H9 (cell line): Measurements from ENCODE around the gene PTPN7. TPM values are rescaled to one million over a fixed set of nuclear protein-coding genes. Genes with fewer than 3 reads are reported as not detected.

Experiments
- DNase-seq: peaks from one replicate; pipeline ENCODE4 v3.0.0-alpha.2; 2017
- H2AFZ ChIP-seq: one replicate; pipeline ENCODE4 v1.6.1; 2013; ENCODE audit warnings: mild to moderate bottlenecking, low read length, control low read depth, moderate library complexity
- H2AK5ac ChIP-seq: 2 replicates; pipeline ENCODE4 v1.6.1; 2013; ENCODE audit warnings: low read length, control low read depth, mixed read lengths; ENCODE audit not compliant: insufficient read length
- H2BK120ac ChIP-seq: one replicate; pipeline ENCODE4 v1.6.1; 2013; ENCODE audit warnings: low read depth, mild to moderate bottlenecking, low read length, control low read depth, inconsistent platforms; ENCODE audit not compliant: poor library complexity, severe bottlenecking
- H2BK12ac ChIP-seq: 2 replicates; pipeline ENCODE4 v1.6.1; 2013; ENCODE audit warnings: low read length, control low read depth, mixed read lengths, low read depth; ENCODE audit not compliant: insufficient read length
- H2BK15ac ChIP-seq: 2 replicates; pipeline ENCODE4 v1.6.1; 2013; ENCODE audit warnings: low read depth, low read length, control low read depth
- H2BK20ac ChIP-seq: one replicate; pipeline ENCODE4 v1.6.1; 2013; ENCODE audit warnings: low read depth, mild to moderate bottlenecking, low read length, control low read depth, inconsistent platforms; ENCODE audit not compliant: poor library complexity, severe bottlenecking
- H2BK5ac ChIP-seq: 2 replicates; pipeline ENCODE4 v1.6.1; 2013; ENCODE audit warnings: low read length, control low read depth, mixed read lengths; ENCODE audit not compliant: insufficient read length
- H3K14ac ChIP-seq: 2 replicates; pipeline ENCODE4 v1.6.1; 2013; ENCODE audit warnings: low read length, control low read depth; ENCODE audit not compliant: insufficient read depth
- H3K18ac ChIP-seq: 2 replicates; pipeline ENCODE4 v1.6.1; 2013; ENCODE audit warnings: low read depth, mild to moderate bottlenecking, mixed read lengths, low read length, control low read depth; ENCODE audit not compliant: insufficient read length
- H3K23ac ChIP-seq: 2 replicates; pipeline ENCODE4 v1.6.1; 2013; ENCODE audit warnings: low read length, control low read depth, mixed read lengths, low read depth; ENCODE audit not compliant: insufficient read length
- H3K23me2 ChIP-seq: 2 replicates; pipeline ENCODE4 v1.6.1; 2013; ENCODE audit warnings: low read depth, mild to moderate bottlenecking, mixed read lengths, low read length, control low read depth; ENCODE audit not compliant: insufficient read length, poor library complexity, severe bottlenecking
- H3K27ac ChIP-seq: 2 replicates; pipeline ENCODE4 v1.5.1; 2013; ENCODE audit warnings: low read length, control low read depth, mixed read lengths, low read depth; ENCODE audit not compliant: insufficient read length
- H3K27me3 ChIP-seq: 2 replicates; pipeline ENCODE4 v1.6.1; 2013; ENCODE audit warnings: low read length, control low read depth, inconsistent platforms; ENCODE audit not compliant: insufficient read depth
- H3K4ac ChIP-seq: 2 replicates; pipeline ENCODE4 v1.6.1; 2013; ENCODE audit warnings: low read depth, mild to moderate bottlenecking, control low read depth, inconsistent platforms, low read length, moderate library complexity
- H3K4me1 ChIP-seq: 2 replicates; pipeline ENCODE4 v1.6.1; 2013; ENCODE audit warnings: low read length, control low read depth, inconsistent platforms; ENCODE audit not compliant: insufficient read depth
- H3K4me2 ChIP-seq: 2 replicates; pipeline ENCODE4 v1.6.1; 2013; ENCODE audit warnings: low read length, control low read depth, mixed read lengths; ENCODE audit not compliant: insufficient read length, insufficient read depth
- H3K56ac ChIP-seq: 2 replicates; pipeline ENCODE4 v1.6.1; 2013; ENCODE audit warnings: low read depth, mild to moderate bottlenecking, mixed read lengths, low read length, control low read depth; ENCODE audit not compliant: insufficient read length
- H3K79me1 ChIP-seq: 2 replicates; pipeline ENCODE4 v1.6.1; 2013; ENCODE audit warnings: low read depth, mild to moderate bottlenecking, moderate library complexity, low read length, control low read depth, inconsistent platforms; ENCODE audit not compliant: insufficient read depth, poor library complexity, severe bottlenecking
- H3K79me2 ChIP-seq: 2 replicates; pipeline ENCODE4 v1.6.1; 2013; ENCODE audit warnings: low read length, control low read depth, inconsistent platforms; ENCODE audit not compliant: insufficient read depth
- H3K9ac ChIP-seq: 2 replicates; pipeline ENCODE4 v1.6.1; 2013; ENCODE audit warnings: low read length, control low read depth, mixed read lengths; ENCODE audit not compliant: insufficient read length; ENCODE audit errors: extremely low read depth
- H3K9me3 ChIP-seq: one replicate; pipeline ENCODE4 v1.6.1; 2013; ENCODE audit warnings: low read depth, low read length, inconsistent platforms; ENCODE audit not compliant: control insufficient read depth
- H3T11ph ChIP-seq: one replicate; pipeline ENCODE4 v1.6.1; 2013; ENCODE audit warnings: mild to moderate bottlenecking, low read length, control low read depth, inconsistent platforms
- H4K20me1 ChIP-seq: one replicate; pipeline ENCODE4 v1.6.1; 2013; ENCODE audit not compliant: control insufficient read depth, insufficient read length, insufficient read depth
- H4K5ac ChIP-seq: 2 replicates; pipeline ENCODE4 v1.6.1; 2013; ENCODE audit warnings: low read depth, mild to moderate bottlenecking, mixed read lengths, low read length, control low read depth; ENCODE audit not compliant: insufficient read length
- H4K8ac ChIP-seq: replicated peaks from 2 replicates; pipeline ENCODE4 v1.6.1; 2013; ENCODE audit warnings: low read length, control low read depth, mixed read lengths, low read depth; ENCODE audit not compliant: insufficient read length
- H4K91ac ChIP-seq: 2 replicates; pipeline ENCODE4 v1.6.1; 2013; ENCODE audit warnings: low read depth, mild to moderate bottlenecking, moderate library complexity, mixed read lengths, low read length, control low read depth; ENCODE audit not compliant: insufficient read length
- H3K27ac Mint-ChIP-seq, 3 experiments: 2 replicates in 2 of 3; 3 replicates in 1 of 3; pipeline ENCODE4 v1.8.0; 2020 to 2021; ENCODE audit warnings: mixed read lengths in 3 of 3, mild to moderate bottlenecking in 1 of 3, moderate library complexity in 1 of 3
- H3K27me3 Mint-ChIP-seq: 2 replicates; pipeline ENCODE4 v1.8.0; 2021; ENCODE audit warnings: low read depth, mild to moderate bottlenecking, moderate library complexity, mixed read lengths
- H3K36me3 Mint-ChIP-seq, 3 experiments: 2 replicates in 2 of 3; 3 replicates in 1 of 3; pipeline ENCODE4 v1.8.0; 2020 to 2021; ENCODE audit warnings: low read depth in 3 of 3, mixed read lengths in 3 of 3; ENCODE audit not compliant: insufficient read depth in 1 of 3
- H3K4me1 Mint-ChIP-seq, 2 experiments: 2 replicates each; pipeline ENCODE4 v1.8.0; 2020; ENCODE audit warnings: mixed read lengths in 2 of 2
- H3K4me3 Mint-ChIP-seq, 2 experiments: 2 replicates in 1 of 2; 3 replicates in 1 of 2; pipeline ENCODE4 v1.8.0; 2020 to 2021; ENCODE audit warnings: mild to moderate bottlenecking in 2 of 2, mixed read lengths in 2 of 2, moderate library complexity in 1 of 2
- H3K9me3 Mint-ChIP-seq, 2 experiments: 2 replicates in 1 of 2; 3 replicates in 1 of 2; pipeline ENCODE4 v1.8.0; 2020; ENCODE audit warnings: mild to moderate bottlenecking in 2 of 2, mixed read lengths in 2 of 2, moderate library complexity in 1 of 2
- CTCF ChIP-seq: fragments of 200-600 bp; sonication (generic); conservative IDR thresholded peaks from 3 replicates; pipeline ENCODE4 v1.8.0; 2021; ENCODE audit warnings: antibody characterized with exemption, mild to moderate bottlenecking
- WGBS: extraction: QIAGEN DNeasy Blood & Tissue Kit; methylation state at CpG from one replicate; pipeline ENCODE4 v1.1.7; 2013; ENCODE audit warnings: missing lambda C conversion rate, low lambda C conversion rate, mixed read lengths; ENCODE audit not compliant: insufficient read length; ENCODE audit errors: extremely low coverage; 5-methylcytosine and 5-hydroxymethylcytosine counted together
- total RNA-seq: library from RNA; stranded (reverse); gene quantifications from 2 replicates; pipeline ENCODE4 v1.2.1, GENCODE V29; 2021

The PTPN7 gene
- total RNA-seq, 1 experiment from 2014 or later = 0.72 TPM

DNA sequence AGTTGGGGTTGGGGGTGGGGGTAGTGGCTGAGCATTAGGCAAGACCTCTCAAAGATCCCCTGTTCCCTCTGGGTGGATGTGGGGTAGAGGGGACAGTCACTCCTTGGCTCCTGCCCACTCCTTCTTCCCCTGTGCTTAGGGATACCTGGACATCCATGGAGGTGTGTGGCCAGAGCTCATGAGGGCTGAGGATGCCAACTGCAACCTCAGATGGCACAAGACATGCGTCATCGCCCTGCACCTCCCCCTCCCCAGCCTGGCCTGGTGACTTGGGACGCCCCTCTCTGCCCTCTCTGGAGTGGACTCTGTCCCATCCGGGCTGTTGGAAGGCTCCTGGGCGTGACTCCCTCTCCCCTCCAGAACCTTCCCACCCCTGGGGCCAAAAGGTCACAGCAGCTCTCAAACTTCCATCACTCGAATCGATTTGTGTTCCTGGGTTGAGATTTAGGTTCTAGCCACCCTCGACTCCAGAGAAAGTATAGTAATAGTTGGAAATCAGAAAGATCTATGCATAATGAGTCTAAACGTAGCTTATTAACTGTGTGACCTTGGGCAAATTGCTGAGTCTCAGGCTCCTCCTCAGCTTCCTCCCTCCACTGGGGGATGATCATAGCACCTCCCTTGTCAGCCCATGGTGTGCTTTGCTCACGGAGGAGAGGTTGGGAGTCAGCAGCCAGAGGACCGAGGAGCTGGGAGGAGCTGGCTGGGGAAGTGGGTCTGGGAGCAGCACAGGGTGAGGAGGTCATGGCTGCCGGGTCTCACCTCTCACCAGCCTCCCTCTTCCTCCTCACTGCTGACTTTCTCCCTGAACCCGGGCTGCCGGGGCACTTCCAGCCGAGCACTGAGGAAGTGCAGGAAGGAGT, 2.2 kb upstream of the PTPN7 start:
- H3K56ac ChIP-seq = no peak overlapping the region
- no peaks in the 10 kb centered on the region for H3K23me2 ChIP-seq
- H3K9ac ChIP-seq = no peak overlapping the region
- no peak overlapping the region for H2BK12ac ChIP-seq
- Mint-ChIP-seq H3K4me3 (peak overlapping the region in 1 of 2 experiments; percentile 62; a peak in 1 of 5 replicates), H3K9me3 (no peaks in the 10 kb centered on the region), H3K4me1 (peaks cover 34 to 67% of the 10 kb centered on the region in 2 experiments), H3K36me3 (no peaks in the 10 kb centered on the region; a peak in 1 of 7 replicates), H3K27ac (peak overlapping the region in 2 of 3 experiments; percentile 57 to 80; a peak in 2 of 7 replicates), H3K27me3 (no peaks in the 10 kb centered on the region; the same call in 1 of the 2 replicates)
- peaks cover 8% of the 10 kb centered on the region; the same call in 1 of the 2 replicates for H3K4me1 ChIP-seq
- H2BK5ac ChIP-seq = no peak overlapping the region
- H3K18ac ChIP-seq = no peak overlapping the region
- no peak overlapping the region for H4K5ac ChIP-seq
- no peak overlapping the region for H2BK15ac ChIP-seq
- H2BK20ac ChIP-seq = no peak overlapping the region
- WGBS = no CpG with 5 or more reads among the region's 15 CpGs
- no peaks in the 10 kb centered on the region for H3K79me2 ChIP-seq
- H3K27ac ChIP-seq = no peak overlapping the region
- H3K9me3 ChIP-seq = no peaks in the 10 kb centered on the region
- no peak overlapping the region for H2AK5ac ChIP-seq
- no peak overlapping the region for H4K91ac ChIP-seq
- H3K27me3 ChIP-seq = no peaks in the 10 kb centered on the region
- TF ChIP-seq CTCF = no peak
- no peak overlapping the region for H3K4ac ChIP-seq
- H4K8ac ChIP-seq = no peak overlapping the region
- H2AFZ ChIP-seq = no peak overlapping the region
- no peak overlapping the region for H3T11ph ChIP-seq
- H2BK120ac ChIP-seq = no peak overlapping the region
- H3K23ac ChIP-seq = no peak overlapping the region
- peak; percentile 27 for DNase-seq
- no peak overlapping the region for H3K4me2 ChIP-seq
- H4K20me1 ChIP-seq = no peaks in the 10 kb centered on the region
- H3K79me1 ChIP-seq = no peaks in the 10 kb centered on the region
- H3K14ac ChIP-seq = no peak overlapping the region
